OCI-LY1 (cell line): ENCODE results near the gene PRKCA.
A peak's percentile ranks its signal among the peaks of the same experiment; 100 is the strongest.

ENCODE experiments used
- EZH2 ChIP-seq: fragments of 200-600 bp; sonication (generic), shearing (Covaris generic); IDR thresholded peaks from 2 replicates; pipeline ENCODE4 v1.8.0; 2017; ENCODE audit warnings: borderline replicate concordance, mixed run types, mild to moderate bottlenecking, antibody characterized with exemption, low read length, moderate library complexity, mixed read lengths
- TF ChIP-seq, protein P1 (sequence below): fragments of 200-600 bp; sonication (generic), shearing (Covaris generic); IDR thresholded peaks from 2 replicates; pipeline ENCODE4 v1.5.1; 2017; ENCODE audit warnings: mild to moderate bottlenecking, antibody characterized with exemption, low read length, moderate library complexity, mixed read lengths

DNA sequence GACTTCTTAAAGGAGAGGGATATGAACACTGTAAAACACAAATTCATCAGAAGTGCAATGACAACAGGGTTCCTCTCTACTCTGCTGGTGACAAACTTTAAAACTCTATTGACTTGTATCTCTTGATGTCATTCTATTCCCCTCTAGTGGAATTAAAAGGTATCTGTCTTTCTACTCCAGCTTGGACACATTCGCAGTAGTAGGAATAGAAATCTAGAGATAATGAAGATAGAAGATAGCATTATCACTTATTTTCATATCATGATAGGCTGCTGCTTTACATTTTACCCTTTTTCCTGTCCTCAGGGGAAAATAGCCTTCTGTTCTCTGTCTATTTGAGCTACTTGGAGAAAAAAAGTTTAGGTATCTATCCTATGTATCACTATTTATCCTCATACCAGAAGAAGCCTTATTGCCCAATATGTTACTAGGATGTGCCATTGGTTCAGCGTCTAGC is 322.9 kb downstream of the PRKCA start:
- TF ChIP-seq, protein P1, sequence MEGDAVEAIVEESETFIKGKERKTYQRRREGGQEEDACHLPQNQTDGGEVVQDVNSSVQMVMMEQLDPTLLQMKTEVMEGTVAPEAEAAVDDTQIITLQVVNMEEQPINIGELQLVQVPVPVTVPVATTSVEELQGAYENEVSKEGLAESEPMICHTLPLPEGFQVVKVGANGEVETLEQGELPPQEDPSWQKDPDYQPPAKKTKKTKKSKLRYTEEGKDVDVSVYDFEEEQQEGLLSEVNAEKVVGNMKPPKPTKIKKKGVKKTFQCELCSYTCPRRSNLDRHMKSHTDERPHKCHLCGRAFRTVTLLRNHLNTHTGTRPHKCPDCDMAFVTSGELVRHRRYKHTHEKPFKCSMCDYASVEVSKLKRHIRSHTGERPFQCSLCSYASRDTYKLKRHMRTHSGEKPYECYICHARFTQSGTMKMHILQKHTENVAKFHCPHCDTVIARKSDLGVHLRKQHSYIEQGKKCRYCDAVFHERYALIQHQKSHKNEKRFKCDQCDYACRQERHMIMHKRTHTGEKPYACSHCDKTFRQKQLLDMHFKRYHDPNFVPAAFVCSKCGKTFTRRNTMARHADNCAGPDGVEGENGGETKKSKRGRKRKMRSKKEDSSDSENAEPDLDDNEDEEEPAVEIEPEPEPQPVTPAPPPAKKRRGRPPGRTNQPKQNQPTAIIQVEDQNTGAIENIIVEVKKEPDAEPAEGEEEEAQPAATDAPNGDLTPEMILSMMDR: peak; percentile 60
- no peak for TF ChIP-seq EZH2
